Measurements from ENCODE around the gene PSME1.
A peak's percentile ranks its signal among the peaks of the same experiment; 100 is the strongest.

The PSME1 gene

DNA sequence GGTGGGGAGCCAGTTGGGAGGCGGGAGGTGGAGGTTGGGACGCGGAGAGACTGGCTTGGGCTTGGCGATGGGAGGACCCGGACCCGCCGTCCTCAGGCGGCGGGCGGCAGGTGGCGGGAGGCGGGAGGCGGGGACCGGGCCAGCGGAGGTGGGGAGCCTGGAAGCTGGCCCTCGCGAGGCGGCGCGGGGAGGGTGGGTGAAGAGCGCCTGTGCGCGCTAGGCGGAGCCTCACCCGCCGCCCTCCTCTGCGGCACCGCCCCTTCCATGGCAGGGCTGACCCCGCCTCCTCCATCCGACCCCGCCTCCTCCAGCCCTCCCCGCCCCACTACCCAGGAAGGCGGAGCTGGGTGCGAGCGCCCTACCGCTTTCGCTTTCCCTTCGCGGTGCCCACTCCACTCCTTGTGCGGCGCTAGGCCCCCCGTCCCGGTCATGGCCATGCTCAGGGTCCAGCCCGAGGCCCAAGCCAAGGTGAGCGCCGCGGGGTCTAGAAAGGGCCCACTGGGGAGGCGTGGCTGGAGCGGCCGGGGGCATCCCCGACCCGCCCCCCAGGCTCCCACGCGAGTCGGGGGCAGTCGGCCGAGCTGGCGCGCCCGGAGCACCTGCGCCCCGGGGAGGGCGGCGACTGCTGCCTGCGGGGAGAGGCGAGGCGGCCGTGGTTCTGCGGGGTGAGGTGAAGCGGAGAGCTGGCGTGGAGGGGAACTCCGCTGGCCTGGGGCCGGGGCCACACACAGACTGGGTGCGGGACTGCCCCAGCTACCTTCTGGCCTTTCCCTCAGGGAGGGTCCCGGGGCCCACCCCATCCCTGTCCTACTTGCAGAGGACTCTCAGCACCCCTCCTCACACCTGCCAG is at the start of gene PSME1:
Gene PSME1, plus strand, starts transcription at position 361 of the 850 bp plus-strand sequence. Its CDS starts 69 bp downstream, at position 430.
- DNase-seq (ENCODE audit: low spot score), result peak; percentile 87

DNA sequence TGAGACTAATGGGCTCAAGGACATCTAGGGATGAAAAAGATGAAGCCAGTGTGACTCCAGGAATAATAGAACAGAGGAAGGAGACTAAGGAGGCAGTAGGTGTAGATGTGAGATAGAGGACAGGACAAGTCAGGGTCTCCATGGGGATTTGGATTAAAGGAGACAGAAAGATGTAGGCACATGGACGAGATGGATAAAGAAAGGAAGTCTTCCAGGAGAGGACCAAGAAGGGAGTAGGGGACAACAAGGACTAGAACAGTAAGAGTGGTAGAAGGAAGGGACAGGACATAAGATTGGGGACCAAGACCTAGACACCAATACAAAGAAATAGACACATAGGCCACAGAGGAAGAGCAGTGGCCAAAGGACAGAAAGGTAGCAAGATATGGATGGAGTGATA is 49.0 kb upstream of the PSME1 start:
- no peak for DNase-seq (ENCODE audit: low spot score)

DNA sequence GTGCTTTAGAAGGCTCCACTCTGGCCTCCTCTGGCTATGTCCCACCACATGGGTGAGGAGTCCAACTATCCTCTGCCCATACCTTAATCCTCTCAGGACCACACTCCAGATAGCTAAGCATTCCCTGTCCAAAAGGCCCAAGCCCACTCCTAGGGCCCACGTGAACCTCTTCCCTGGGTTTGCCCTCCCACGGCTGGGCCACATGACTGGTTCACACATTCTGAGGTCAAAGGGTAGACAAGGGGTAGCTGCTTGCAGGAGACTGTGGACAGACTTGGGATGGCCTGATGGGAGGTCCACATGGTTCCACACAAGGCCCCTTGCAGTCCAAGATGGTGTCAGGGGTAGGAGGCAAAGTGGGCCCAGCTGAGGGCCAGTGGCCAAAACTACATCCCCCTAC is 47.9 kb upstream of the PSME1 start:
- no peak for DNase-seq (ENCODE audit: low spot score)

DNA sequence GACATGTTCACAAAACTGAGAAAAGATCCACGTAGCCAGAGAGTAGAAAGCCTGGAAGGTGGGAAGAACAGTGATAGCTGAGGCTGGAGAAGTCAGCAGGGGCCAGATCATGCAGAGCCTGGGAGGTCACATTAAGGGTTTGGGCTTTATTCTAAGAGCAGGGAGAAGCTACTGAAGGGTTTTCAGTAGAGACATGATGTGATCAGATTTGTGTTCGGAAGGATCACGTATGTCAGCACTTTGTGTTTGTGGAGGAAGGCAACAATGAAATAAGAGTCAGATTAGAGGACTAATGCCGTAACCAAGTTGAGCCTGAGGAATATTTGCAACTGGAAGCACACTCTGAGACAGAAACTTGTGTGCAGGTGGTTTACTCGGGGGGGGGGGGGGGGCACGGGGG is 46.1 kb upstream of the PSME1 start:
- DNase-seq (ENCODE audit: low spot score), result no peak

DNA sequence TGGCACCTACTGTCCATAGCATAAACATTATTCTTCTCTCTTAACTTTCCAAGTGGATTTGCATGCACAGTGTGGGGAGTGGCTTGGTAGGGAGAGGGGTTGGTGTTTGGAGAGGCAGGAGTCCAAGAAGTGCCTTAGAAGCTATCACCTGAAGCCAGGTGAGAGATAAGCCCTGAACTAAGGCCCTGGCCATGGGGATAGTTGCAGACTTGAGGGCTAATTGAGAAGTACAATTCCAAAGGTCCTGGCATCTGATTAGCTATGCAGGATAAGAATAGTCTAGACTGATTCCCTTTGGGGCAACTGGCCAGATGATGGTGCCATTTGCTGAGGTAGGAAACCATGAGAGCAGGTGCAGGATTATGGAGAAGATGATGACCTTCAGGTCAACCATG is 43.9 kb upstream of the PSME1 start:
- no peak for DNase-seq (ENCODE audit: low spot score)

DNA sequence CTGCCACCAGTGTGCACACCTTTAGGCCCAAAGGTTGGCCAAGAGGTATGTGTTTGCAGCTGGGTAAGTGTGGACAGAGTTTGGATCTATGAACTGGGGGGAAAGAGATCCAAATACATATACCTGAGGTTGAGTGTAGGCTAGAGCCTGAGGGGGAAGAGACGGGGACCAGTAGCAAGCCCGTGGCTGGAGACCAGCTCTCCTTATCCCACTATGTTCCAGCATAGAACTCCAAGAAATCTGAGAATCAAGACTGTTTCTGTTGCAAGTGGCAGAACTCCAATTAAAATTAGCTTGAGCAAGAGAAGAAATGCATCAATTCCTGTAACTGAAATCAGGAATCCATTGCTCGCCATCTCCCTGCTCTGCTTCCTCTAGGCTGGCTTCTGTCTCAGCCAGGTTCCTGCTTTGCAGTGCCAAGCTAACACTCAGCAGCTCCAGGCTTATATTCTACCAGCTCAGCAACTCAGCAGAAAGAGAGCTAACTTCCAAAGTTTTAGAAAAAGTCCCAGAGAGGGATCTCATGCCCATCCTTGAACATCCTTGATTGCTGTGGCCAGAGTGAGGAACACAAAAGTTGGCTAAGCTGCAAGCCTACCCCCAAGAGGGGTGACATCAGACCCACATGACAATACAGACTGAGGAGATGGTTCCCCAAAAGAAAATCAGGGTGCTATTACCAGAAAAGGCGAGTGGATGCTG is 43.3 kb upstream of the PSME1 start:
- DNase-seq (ENCODE audit: low spot score), result no peak

DNA sequence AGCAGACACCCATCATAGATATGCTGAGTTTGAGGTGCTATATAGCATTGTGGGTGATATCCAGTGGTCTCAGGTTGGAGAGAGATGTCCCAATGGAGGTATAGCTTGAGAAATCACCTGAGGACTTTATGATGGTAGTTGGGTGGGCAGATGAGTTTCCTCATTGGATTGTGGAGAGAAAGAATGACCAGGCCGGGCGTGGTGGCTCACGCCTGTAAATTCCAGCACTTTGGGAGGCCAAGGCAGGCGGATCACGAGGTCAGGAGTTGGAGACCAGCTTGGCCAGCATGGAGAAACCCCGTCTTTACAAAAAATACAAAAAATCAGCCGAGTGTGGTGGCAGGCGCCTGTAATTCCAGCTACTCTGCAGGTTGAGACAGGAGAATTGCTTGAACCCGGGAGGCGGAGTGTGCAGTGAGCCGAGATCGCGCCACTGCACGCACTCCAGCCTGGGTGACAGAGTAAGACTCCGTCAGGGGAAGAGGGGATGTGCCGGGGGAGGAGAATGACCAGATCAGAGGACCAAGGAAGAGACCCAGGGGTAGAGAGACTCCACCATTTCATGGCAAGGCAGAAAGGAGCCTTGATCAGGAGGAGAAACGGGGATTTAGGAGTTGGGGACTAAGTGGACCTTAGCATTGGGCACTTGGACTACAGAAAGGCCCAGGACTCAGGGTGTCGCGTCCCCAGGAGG is 42.6 kb upstream of the PSME1 start:
- DNase-seq (ENCODE audit: low spot score), result no peak

DNA sequence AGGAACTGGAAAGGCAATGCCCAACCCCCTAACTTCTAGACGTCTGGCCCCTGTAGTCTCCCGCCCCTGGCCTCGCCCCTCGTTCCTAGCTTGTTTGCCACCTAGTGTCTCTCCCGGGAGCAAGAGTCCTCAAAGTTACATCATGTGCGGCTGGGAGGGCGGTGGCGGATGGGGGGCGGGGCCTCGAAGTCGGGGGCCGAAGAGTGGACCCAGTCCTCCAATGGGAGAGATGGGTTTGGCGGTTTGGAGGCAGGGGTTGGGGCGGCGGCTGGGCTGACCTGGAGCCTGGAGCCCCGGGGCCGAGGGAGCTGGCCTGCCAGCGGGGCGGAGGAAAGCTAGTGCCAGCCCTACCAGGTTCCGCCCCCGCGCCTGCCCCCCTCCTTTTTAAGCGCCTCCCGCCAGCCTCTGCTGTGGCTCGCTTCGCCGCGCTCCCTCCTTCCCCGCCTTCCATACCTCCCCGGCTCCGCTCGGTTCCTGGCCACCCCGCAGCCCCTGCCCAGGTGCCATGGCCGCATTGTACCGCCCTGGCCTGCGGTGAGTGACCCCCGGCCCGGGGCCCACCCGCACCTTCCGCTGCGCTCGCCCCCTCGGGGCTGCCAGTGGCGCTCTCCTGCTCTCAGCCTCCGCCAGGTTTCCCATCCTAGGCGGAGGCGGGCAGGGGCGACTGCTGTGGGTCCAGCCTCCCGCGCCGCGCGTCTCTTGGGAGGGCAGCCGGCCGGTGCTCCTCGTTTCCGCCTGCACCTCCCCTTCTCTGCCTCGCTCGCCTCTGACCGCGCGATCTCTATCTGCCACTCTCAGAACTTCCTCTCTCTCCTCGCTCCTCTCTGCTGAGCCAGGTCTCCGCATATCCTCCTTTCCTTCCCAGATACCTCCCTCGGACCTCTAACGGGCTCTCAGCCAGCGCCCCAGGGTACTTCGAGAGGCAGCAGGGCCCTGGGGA is 41.8 kb upstream of the PSME1 start, which contains the start of gene PCK2:
Gene PCK2, plus strand, starts transcription at position 411 of the 940 bp plus-strand sequence. Its CDS starts 95 bp downstream, at position 506.
- peak; percentile 96 for DNase-seq (ENCODE audit: low spot score)

DNA sequence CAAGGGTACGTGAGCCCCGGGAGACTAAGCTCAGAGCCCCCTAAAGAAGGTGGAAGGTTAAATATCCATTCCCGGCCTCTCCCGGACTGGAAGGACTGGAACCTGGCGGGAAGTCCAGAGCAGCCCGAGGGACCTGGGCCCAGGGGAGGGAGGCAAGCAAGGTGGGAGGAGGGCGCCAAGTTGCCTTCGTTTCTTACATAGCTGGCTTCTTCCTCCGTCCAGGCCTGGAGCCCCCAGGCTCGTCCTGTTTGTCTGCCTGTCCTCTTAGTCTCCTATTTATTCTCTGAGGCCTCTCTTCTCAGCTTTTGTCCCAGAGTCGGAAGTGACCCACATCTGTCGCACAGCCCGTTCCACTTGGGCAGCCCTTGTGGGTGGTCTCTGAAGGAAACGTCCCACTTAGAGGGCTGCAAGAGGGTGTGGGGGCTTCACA is 41.1 kb upstream of the PSME1 start:
- DNase-seq (ENCODE audit: low spot score), result peak; percentile 24

DNA sequence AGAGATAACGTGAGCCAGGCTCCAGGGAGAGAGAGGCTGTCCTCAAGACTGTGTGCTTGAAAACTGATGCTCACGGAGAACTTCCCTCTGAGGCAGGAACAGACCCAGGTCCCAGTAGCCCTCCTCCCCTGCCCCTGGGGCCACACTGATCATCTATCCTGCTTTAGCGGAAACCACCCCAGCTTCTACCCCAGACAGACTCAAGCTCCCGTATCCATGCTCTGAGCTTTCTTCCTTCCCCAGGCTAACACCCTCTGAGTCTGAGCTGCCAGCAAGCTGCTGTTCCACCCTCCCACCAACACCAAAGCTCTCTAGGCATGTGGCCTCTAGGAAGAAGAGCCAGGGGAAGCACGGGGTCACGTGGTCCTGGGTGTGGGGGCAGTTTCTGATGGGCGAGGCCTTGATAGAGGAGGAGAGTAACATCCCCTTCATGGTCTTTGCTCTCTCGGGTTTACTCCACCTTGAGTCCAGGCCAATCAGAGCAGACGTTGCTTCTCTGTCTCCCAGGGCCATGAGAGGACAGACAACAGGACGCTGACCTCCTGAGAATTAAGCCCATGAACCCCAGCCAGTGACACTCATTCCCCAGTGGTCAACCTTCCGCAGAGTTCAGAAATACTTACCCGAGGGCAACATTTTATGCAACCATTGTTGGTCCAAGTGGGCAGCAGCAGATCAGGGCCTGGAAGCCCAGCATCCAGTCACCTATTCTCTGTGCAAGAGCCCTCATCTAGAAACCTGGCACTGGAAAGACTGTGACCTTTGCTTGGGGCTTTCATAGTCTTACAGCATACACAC is 40.5 kb upstream of the PSME1 start:
- DNase-seq (ENCODE audit: low spot score), result peak; percentile 83

DNA sequence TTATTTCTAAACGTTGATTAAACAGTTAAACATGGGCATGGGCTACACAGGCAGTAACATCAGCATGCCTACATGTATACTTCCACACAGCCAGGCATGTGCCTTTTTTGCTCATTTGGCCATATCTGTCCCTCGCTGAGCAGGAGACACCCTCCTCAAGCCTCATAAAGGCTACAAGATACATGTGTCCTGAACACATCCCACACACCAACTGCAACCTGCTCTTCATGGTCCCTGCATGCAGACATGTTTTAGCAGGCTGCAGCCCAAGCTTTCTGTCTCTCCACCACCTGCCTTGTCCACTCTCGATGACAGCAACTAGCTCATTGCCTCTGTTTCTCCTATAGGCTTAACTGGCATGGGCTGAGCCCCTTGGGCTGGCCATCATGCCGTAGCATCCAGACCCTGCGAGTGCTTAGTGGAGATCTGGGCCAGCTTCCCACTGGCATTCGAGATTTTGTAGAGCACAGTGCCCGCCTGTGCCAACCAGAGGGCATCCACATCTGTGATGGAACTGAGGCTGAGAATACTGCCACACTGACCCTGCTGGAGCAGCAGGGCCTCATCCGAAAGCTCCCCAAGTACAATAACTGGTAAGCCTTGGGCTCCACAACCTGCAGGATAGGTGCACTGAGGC is 39.3 kb upstream of the PSME1 start:
- no peak for DNase-seq (ENCODE audit: low spot score)

DNA sequence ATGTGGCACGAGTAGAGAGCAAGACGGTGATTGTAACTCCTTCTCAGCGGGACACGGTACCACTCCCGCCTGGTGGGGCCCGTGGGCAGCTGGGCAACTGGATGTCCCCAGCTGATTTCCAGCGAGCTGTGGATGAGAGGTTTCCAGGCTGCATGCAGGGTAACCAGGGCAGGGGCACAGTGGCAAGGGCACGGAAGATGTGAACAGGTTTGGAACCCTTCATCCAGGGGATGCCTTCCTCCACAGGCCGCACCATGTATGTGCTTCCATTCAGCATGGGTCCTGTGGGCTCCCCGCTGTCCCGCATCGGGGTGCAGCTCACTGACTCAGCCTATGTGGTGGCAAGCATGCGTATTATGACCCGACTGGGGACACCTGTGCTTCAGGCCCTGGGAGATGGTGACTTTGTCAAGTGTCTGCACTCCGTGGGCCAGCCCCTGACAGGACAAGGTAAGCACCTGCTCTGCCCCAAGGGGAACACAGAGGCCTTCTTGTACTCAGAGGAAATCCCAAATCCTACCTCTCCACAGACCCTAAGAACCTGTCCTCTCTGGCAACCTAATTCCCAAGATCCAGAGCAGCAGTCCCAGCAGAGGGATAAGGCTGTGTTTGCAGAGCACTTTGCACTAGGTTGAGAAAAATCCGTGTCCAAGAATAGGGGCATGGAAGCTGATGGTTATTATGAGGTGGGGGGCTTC is 37.6 kb upstream of the PSME1 start:
- DNase-seq (ENCODE audit: low spot score), result no peak

DNA sequence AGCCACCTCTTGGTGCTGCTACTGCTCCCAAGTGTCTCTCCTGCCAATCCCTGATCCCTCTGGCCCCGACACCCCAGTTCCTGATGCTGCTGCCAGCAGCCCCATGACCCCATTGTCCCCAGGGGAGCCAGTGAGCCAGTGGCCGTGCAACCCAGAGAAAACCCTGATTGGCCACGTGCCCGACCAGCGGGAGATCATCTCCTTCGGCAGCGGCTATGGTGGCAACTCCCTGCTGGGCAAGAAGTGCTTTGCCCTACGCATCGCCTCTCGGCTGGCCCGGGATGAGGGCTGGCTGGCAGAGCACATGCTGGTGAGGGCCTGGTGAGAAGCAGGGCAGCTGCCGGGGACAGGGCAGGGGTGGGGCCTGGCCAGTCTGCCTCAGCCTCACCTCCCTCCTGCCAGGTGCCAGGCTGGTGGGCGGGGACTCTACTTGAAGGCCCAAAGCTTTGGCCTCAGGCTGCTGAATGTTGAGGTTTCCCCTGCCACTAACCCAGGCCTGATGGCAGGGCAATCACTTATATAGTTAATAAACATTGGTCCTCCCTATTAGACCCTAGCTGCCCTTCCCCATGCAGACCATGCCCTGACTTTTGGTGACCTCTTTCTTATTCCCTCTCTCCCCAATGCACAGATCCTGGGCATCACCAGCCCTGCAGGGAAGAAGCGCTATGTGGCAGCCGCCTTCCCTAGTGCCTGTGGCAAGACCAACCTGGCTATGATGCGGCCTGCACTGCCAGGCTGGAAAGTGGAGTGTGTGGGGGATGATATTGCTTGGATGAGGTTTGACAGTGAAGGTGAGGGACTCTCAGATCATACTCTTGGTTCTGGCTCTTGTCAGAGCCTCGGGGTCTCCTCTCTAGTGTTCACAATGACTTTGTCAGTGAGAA is 36.8 kb upstream of the PSME1 start:
- no peak for DNase-seq (ENCODE audit: low spot score)

DNA sequence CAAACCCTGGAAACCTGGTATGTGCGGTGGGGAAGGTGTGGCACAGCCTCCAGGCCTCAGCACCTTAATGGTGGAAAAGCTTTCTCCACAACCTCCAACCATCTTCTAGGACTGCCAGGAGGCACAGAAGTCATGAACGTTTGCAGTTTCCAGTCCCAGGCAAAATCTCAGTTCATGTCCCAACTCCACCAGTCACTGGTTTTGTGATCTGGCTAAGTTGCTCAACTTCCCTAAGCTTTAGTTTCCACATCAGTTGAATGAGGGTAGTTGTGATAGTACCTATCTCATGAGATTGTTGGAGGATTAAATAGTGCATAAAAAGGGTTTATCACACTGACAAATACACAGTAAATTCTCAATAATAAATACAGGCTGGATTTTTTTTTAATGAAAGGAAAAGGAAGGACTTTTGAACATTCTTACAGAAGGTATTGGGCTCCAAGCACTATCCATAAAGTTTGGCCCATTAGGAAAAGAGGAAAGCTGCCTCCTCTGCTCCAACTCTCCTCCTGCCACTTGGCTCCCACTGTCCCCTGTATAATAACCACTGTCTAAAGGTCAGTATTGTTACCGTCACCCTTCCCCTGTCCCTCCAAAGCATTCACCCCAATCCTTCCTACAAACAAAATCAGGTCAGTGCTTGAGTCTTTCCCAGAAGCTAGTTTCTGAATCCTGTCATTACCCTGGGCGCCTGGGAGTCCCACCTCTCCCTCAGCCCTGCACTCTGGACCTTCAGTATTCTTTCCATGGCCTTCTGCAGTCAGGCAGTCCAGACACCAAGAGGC is 35.6 kb upstream of the PSME1 start:
- no peak for DNase-seq (ENCODE audit: low spot score)

DNA sequence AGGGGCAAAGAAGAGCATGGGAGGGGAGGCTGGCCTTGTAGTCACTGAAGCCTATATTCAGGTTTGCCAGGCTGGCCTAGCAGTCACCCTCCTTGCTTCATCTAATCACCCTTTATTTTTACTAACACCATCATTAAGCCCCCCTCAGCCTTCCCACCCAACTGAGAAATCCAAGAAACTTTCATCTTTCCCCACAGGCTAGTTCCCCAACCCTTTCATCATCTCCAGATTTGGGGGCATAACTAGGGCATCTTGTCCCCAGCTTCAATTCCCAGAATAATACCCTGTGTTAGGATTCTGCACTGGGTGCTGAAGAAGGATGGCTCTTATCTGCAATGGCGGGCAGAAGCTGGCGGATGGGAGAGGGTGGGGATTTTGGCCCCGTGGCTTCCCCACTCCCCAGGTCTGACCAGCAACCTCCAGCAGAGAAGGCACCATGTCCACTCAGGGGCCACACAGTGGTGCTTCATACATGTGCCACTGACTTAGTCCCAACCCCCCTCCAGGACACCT is 35.0 kb upstream of the PSME1 start:
- DNase-seq (ENCODE audit: low spot score), result no peak

DNA sequence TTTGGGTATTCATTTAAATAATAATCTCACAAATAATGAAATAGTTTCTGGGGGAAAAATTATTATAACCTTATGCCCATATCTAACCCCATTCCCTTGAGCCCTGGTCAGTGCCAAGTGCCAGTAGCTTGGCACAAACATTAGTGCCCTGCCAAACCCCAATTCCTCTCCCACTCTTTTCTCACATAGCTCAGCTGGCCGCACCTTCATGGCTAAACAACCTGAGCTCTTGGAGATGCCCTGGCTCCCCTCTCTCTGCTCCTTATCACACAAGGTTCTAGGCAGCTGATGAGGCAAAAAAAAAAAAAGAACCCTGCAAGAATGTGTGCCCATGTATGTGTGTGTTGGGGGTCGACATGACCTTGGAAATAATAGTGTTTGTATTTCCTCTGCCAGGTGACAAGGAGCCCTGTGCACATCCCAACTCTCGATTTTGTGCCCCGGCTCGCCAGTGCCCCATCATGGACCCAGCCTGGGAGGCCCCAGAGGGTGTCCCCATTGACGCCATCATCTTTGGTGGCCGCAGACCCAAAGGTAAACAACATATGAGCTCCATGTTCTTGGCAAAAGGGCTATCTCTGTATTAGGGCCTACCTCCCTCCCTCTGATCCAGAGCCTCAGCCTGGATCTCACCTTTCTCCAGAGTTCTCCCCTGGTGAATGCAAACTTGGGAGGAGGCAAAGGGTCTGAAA is 33.5 kb upstream of the PSME1 start:
- DNase-seq (ENCODE audit: low spot score), result no peak

DNA sequence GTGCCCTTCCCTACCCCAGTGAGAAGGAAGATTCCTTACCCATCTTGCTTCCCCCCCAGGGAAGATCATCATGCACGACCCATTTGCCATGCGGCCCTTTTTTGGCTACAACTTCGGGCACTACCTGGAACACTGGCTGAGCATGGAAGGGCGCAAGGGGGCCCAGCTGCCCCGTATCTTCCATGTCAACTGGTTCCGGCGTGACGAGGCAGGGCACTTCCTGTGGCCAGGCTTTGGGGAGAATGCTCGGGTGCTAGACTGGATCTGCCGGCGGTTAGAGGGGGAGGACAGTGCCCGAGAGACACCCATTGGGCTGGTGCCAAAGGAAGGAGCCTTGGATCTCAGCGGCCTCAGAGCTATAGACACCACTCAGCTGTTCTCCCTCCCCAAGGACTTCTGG is 32.5 kb upstream of the PSME1 start:
- no peak for DNase-seq (ENCODE audit: low spot score)
